ENCODE measurements around the gene ARHGAP30. TPM values are rescaled to one million over a fixed set of nuclear protein-coding genes. Genes with fewer than 3 reads are reported as not detected.
A peak's percentile ranks its signal among the peaks of the same experiment; 100 is the strongest.

Gene ARHGAP30
- total and polyA plus RNA-seq, 7 experiments from 2014 or later, result 128 to 291 (median 235) TPM

DNA sequence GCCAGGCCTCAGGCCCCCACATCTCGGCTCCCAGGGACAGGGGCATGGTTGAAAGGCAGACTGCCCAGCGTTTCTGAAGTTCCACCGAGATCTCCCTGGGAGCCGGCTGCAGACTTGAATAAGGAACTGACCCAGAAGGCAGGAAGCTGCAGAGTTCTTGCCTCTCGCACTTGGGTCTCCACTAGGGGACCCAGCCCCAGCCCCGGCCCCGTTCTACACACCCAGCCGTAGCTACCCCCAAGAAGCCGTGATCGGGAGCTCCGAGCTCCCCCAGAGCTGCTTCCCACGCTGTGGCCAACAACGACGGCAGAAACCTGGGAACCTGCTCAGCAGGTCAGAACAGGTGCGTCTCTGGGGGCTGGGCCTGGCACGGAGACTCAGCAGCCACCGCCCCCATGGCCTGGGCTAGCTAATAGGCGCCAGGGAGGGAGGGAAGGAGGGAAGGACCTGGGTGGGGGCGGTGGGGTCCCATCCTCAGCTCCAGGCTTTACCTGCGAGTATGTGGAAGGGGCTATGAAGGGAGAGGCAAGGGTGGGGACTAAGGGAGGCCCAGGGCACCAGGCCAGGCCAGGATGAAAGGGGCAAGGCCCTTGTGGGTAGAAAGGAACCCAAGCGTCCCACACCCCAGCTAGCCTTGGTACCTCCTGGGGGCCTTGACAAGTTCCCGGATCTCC lies 19.7 kb upstream of the ARHGAP30 start, which contains the start of gene NECTIN4:
Gene NECTIN4, minus strand, starts transcription at position 308 of the 674 bp plus-strand sequence. Its CDS starts 262 bp downstream, at position 46.
- CTCF ChIA-PET, result interaction anchor here (0.6 kb wide), 2 partner anchors 17 to 52 kb away, joined by 3 read pairs; no protein-coding TSS in a partner anchor
- intact Hi-C loops (cut with micrococcal nuclease), result no loop called here
- POLR2A ChIA-PET, result interaction anchor here (0.6 to 1.1 kb wide), 4 partner anchors 7 to 865 kb away, joined by 3 read pairs; no protein-coding TSS in a partner anchor

GRCh38 chr1:161088587-161089110 lies 19.0 kb upstream of the ARHGAP30 start:
- Histone ChIP-seq H3K27ac (ENCODE audit: low read depth, low read length) (no peak overlapping the region), H3K4me3 (ENCODE audit: low read length) (no peak overlapping the region), H3K27me3 (ENCODE audit: control insufficient read depth in 2 of 2, insufficient read depth in 2 of 2, low read length in 2 of 2) (no peaks in the 10 kb centered on the region), H3K36me3 (ENCODE audit: control insufficient read depth in 2 of 3, insufficient read depth in 3 of 3, low read length in 3 of 3) (no peaks in the 10 kb centered on the region), H3K9me3 (ENCODE audit: control insufficient read depth in 2 of 3, low read length in 3 of 3) (no peaks in the 10 kb centered on the region), H3K4me1 (ENCODE audit: control insufficient read depth in 2 of 2, insufficient read depth in 2 of 2, low read length in 2 of 2) (no peaks in the 10 kb centered on the region)
- ChIA-PET POLR2A (interaction anchor here (1.0 kb wide), 1 partner anchor 8 kb away, joined by 3 read pairs; no protein-coding TSS in a partner anchor), CTCF (interaction anchor here (1.1 kb wide), 1 partner anchor 10 kb away, joined by 4 read pairs; the partner anchor contains the start of gene KLHDC9)
- intact Hi-C loops (cut with micrococcal nuclease), result no loop called here
- Mint-ChIP-seq H3K36me3 (no peaks in the 10 kb centered on the region), H3K4me1 (peaks cover 6 to 37% (median 17%) of the 10 kb centered on the region in 7 donors), H3K27ac (no peak overlapping the region), H3K27me3 (peaks cover 0 to 4% (median 0%) of the 10 kb centered on the region in 5 donors), H3K4me3 (no peak overlapping the region), H3K9me3 (peaks cover 0 to 5% (median 0%) of the 10 kb centered on the region in 11 donors)
- DNase-seq, result no peak
- peak; percentile 50 for ATAC-seq

More for the DNA sequence above, 19.7 kb upstream of the ARHGAP30 start, which contains the start of gene NECTIN4:
- Histone ChIP-seq H3K4me3 (ENCODE audit: low read length) (no peak within 1 kb of the TSS), H3K27ac (ENCODE audit: low read depth, low read length) (no peak within 1 kb of the TSS), H3K36me3 (ENCODE audit: control insufficient read depth in 2 of 3, insufficient read depth in 3 of 3, low read length in 3 of 3) (no peaks in the 10 kb centered on the region), H3K9me3 (ENCODE audit: control insufficient read depth in 2 of 3, low read length in 3 of 3) (no peaks in the 10 kb centered on the region), H3K27me3 (ENCODE audit: control insufficient read depth in 2 of 2, insufficient read depth in 2 of 2, low read length in 2 of 2) (no peaks in the 10 kb centered on the region), H3K4me1 (ENCODE audit: control insufficient read depth in 2 of 2, insufficient read depth in 2 of 2, low read length in 2 of 2) (no peaks in the 10 kb centered on the region)
- peak within 1 kb of the TSS in 1 of 9 donors; percentile 41 for H3K27ac Mint-ChIP-seq
- peaks cover 0 to 4% (median 0%) of the 10 kb centered on the region in 5 donors for H3K27me3 Mint-ChIP-seq
- ATAC-seq (peak; percentile 43), DNase-seq (no peak)
- peaks cover 0 to 5% (median 0%) of the 10 kb centered on the region in 11 donors for H3K9me3 Mint-ChIP-seq
- H3K36me3 Mint-ChIP-seq, result no peaks in the 10 kb centered on the region
- H3K4me3 Mint-ChIP-seq, result no peak within 1 kb of the TSS
- peaks cover 6 to 37% (median 17%) of the 10 kb centered on the region in 7 donors for H3K4me1 Mint-ChIP-seq

DNA sequence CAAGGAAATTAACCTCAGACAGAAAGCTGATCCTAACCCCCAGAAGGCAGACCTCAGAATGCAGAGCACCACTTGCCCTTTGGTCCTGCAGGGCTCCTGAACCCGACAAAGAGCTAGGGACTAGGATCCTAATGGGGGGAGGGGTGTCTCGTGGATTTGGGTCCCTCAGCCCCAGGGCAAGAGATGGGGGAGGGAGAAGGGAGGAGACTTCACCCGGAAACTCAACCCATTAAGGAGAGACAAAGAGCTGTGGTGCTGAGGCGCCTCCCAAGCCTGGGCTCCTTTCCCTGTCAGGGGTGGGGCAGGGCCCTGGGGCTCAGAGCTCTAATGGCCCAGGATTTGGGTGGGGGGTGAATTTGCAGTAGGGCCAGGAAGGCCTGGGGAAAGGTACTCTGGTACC lies 16.8 kb upstream of the ARHGAP30 start:
- no peak overlapping the region for H3K27ac ChIP-seq (ENCODE audit: low read depth, low read length)
- H3K4me3 Mint-ChIP-seq, result no peak overlapping the region
- intact Hi-C loops (cut with micrococcal nuclease), result no loop called here
- no peaks in the 10 kb centered on the region for H3K36me3 ChIP-seq (ENCODE audit: control insufficient read depth in 2 of 3, insufficient read depth in 3 of 3, low read length in 3 of 3)
- H3K36me3 Mint-ChIP-seq, result no peaks in the 10 kb centered on the region
- CTCF ChIA-PET, result interaction anchor here (0.6 to 1.2 kb wide), 3 partner anchors 10 to 154 kb away, joined by 5 to 9 read pairs (median 7); no protein-coding TSS in a partner anchor
- H3K9me3 ChIP-seq (ENCODE audit: control insufficient read depth in 2 of 3, low read length in 3 of 3), result no peaks in the 10 kb centered on the region
- POLR2A ChIA-PET, result interaction anchor here (1.2 to 2.7 kb wide), 2 partner anchors 13 to 40 kb away, joined by 3 to 8 read pairs; partner anchors contain the start of gene USF1
- no peak overlapping the region for H3K27ac Mint-ChIP-seq
- no peaks in the 10 kb centered on the region for H3K4me1 ChIP-seq (ENCODE audit: control insufficient read depth in 2 of 2, insufficient read depth in 2 of 2, low read length in 2 of 2)
- H3K4me1 Mint-ChIP-seq, result peaks cover 8 to 19% (median 10%) of the 10 kb centered on the region in 7 donors
- ATAC-seq, result no peak
- H3K9me3 Mint-ChIP-seq, result peaks cover 0 to 5% (median 0%) of the 10 kb centered on the region in 11 donors
- H3K27me3 ChIP-seq (ENCODE audit: control insufficient read depth in 2 of 2, insufficient read depth in 2 of 2, low read length in 2 of 2), result no peaks in the 10 kb centered on the region
- H3K27me3 Mint-ChIP-seq, result peaks cover 0 to 4% (median 0%) of the 10 kb centered on the region in 5 donors
- DNase-seq, result no peak
- H3K4me3 ChIP-seq (ENCODE audit: low read length), result no peak overlapping the region

DNA sequence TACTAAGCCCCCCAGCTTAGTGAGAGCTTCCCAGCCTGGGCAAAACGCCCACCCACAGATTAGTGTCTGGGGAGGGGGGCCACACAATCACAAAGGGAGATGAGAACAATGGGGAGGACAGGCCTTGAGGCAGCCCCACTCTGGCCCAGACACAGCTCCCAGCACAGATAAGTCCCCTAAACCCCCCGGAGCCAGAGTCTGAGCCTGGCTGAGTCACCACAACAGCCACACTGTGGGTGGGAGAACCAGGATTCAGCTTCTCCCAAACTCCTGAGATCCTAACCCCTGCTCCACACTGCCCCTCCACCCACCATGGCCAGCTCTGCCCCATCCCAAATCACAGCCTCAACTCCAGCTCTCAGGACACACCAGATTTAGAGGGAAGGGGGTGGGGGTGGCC lies 15.5 kb upstream of the ARHGAP30 start:
- Histone ChIP-seq H3K27me3 (ENCODE audit: control insufficient read depth in 2 of 2, insufficient read depth in 2 of 2, low read length in 2 of 2) (no peaks in the 10 kb centered on the region), H3K27ac (ENCODE audit: low read depth, low read length) (no peak overlapping the region), H3K9me3 (ENCODE audit: control insufficient read depth in 2 of 3, low read length in 3 of 3) (no peaks in the 10 kb centered on the region), H3K36me3 (ENCODE audit: control insufficient read depth in 2 of 3, insufficient read depth in 3 of 3, low read length in 3 of 3) (no peaks in the 10 kb centered on the region), H3K4me3 (ENCODE audit: low read length) (no peak overlapping the region), H3K4me1 (ENCODE audit: control insufficient read depth in 2 of 2, insufficient read depth in 2 of 2, low read length in 2 of 2) (no peaks in the 10 kb centered on the region)
- H3K4me3 Mint-ChIP-seq, result no peak overlapping the region
- peaks cover 0 to 5% (median 0%) of the 10 kb centered on the region in 11 donors for H3K9me3 Mint-ChIP-seq
- ATAC-seq, result no peak
- ChIA-PET POLR2A (interaction anchor here (1.3 to 2.7 kb wide), 2 partner anchors 12 to 14 kb away, joined by 4 to 8 read pairs; partner anchors contain the start of gene KLHDC9), CTCF (no interaction called here)
- H3K4me1 Mint-ChIP-seq, result peaks cover under 1 to 11% (median 2%) of the 10 kb centered on the region in 7 donors
- intact Hi-C loops (cut with micrococcal nuclease), result no loop called here
- DNase-seq, result no peak
- H3K27me3 Mint-ChIP-seq, result peaks cover 0 to 4% (median 0%) of the 10 kb centered on the region in 5 donors
- H3K27ac Mint-ChIP-seq, result no peak overlapping the region
- H3K36me3 Mint-ChIP-seq, result no peaks in the 10 kb centered on the region

GRCh38 chr1:161084597-161084988 lies 14.9 kb upstream of the ARHGAP30 start:
- POLR2A ChIA-PET, result interaction anchor here (0.8 to 2.7 kb wide), 3 partner anchors 13 to 56 kb away, joined by 3 to 8 read pairs (median 4); partner anchors contain the start of gene KLHDC9
- Histone ChIP-seq H3K4me3 (ENCODE audit: low read length) (no peak overlapping the region), H3K27ac (ENCODE audit: low read depth, low read length) (no peak overlapping the region), H3K36me3 (ENCODE audit: control insufficient read depth in 2 of 3, insufficient read depth in 3 of 3, low read length in 3 of 3) (no peaks in the 10 kb centered on the region), H3K4me1 (ENCODE audit: control insufficient read depth in 2 of 2, insufficient read depth in 2 of 2, low read length in 2 of 2) (no peaks in the 10 kb centered on the region), H3K27me3 (ENCODE audit: control insufficient read depth in 2 of 2, insufficient read depth in 2 of 2, low read length in 2 of 2) (no peaks in the 10 kb centered on the region), H3K9me3 (ENCODE audit: control insufficient read depth in 2 of 3, low read length in 3 of 3) (no peaks in the 10 kb centered on the region)
- intact Hi-C loops (cut with micrococcal nuclease), result no loop called here
- H3K4me3 Mint-ChIP-seq, result no peak overlapping the region
- CTCF ChIA-PET, result interaction anchor here (0.8 to 1.1 kb wide), 2 partner anchors 8 to 85 kb away, joined by 3 read pairs; no protein-coding TSS in a partner anchor
- H3K27ac Mint-ChIP-seq, result no peak overlapping the region
- H3K36me3 Mint-ChIP-seq, result no peaks in the 10 kb centered on the region
- DNase-seq (no peak), ATAC-seq (no peak)
- H3K27me3 Mint-ChIP-seq, result peaks cover 0 to 4% (median 0%) of the 10 kb centered on the region in 5 donors
- H3K4me1 Mint-ChIP-seq, result peaks cover 0 to 11% (median 0%) of the 10 kb centered on the region in 7 donors
- H3K9me3 Mint-ChIP-seq, result peaks cover 0 to 5% (median 0%) of the 10 kb centered on the region in 11 donors

GRCh38 chr1:161083748-161084596 lies 14.3 kb upstream of the ARHGAP30 start:
- Histone ChIP-seq H3K27me3 (ENCODE audit: control insufficient read depth in 2 of 2, insufficient read depth in 2 of 2, low read length in 2 of 2) (no peaks in the 10 kb centered on the region), H3K4me3 (ENCODE audit: low read length) (no peak overlapping the region), H3K27ac (ENCODE audit: low read depth, low read length) (no peak overlapping the region), H3K9me3 (ENCODE audit: control insufficient read depth in 2 of 3, low read length in 3 of 3) (no peaks in the 10 kb centered on the region), H3K36me3 (ENCODE audit: control insufficient read depth in 2 of 3, insufficient read depth in 3 of 3, low read length in 3 of 3) (no peaks in the 10 kb centered on the region), H3K4me1 (ENCODE audit: control insufficient read depth in 2 of 2, insufficient read depth in 2 of 2, low read length in 2 of 2) (no peaks in the 10 kb centered on the region)
- H3K9me3 Mint-ChIP-seq, result peaks cover 0 to 5% (median 0%) of the 10 kb centered on the region in 11 donors
- H3K27me3 Mint-ChIP-seq, result peaks cover 0 to 4% (median 0%) of the 10 kb centered on the region in 5 donors
- ATAC-seq (no peak), DNase-seq (no peak)
- no peak overlapping the region for H3K4me3 Mint-ChIP-seq
- H3K4me1 Mint-ChIP-seq, result peaks cover 0 to 11% (median 0%) of the 10 kb centered on the region in 7 donors
- CTCF ChIA-PET, result interaction anchor here (0.8 to 1.1 kb wide), 2 partner anchors 9 to 86 kb away, joined by 3 read pairs; no protein-coding TSS in a partner anchor
- no peak overlapping the region for H3K27ac Mint-ChIP-seq
- POLR2A ChIA-PET, result interaction anchor here (0.8 to 2.7 kb wide), 3 partner anchors 13 to 56 kb away, joined by 3 to 8 read pairs (median 4); partner anchors contain the start of gene KLHDC9
- no peaks in the 10 kb centered on the region for H3K36me3 Mint-ChIP-seq
- intact Hi-C loops (cut with micrococcal nuclease), result no loop called here

Data from naive thymus-derived CD4-positive, alpha-beta T cell (primary cell).